Gastrocnemius medialis (tissue), 4 donors: ENCODE results near the gene PCSK5.

Experiments used
- POLR2A ChIP-seq, 2 donors: fragments of 450-650 bp; IDR thresholded peaks; one replicate each; pipeline ENCODE4 v1.6.1; 2017; ENCODE audit warnings: antibody characterized with exemption in 2 of 2, mild to moderate bottlenecking in 2 of 2, moderate library complexity in 2 of 2
- TF ChIP-seq, protein P1 (sequence below), 5 experiments: fragments of 450-650 bp in 3 of 5; fragments of 200-600 bp in 2 of 5; sonication (generic) in 2 of 5; IDR thresholded peaks in 4 of 5; conservative IDR thresholded peaks in 1 of 5; 1 replicate in 4 of 5; 2 replicates in 1 of 5; pipeline ENCODE4 v1.5.1; 2016 to 2019; ENCODE audit warnings: antibody characterized with exemption in 5 of 5, mild to moderate bottlenecking in 3 of 5, moderate library complexity in 3 of 5

DNA sequence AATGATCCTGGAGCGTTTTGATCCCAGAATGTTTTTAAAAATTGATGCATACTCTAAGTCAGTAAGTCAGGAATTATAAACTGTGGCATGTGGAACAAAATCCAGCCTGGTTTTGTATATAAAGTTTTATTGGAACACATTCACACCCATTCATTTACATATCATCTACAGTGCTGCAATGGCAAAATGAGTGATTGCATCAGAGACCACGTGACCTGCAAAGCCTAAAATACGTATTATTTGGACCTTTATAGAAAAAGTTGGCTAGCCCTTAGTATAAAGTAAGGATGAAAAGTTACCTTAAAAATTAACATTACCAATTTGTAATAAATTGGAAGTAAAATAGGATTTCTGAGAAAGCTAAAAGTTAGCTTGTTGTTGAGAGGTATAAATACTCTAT, 95.0 kb downstream of the PCSK5 start:
- TF ChIP-seq POLR2A (IDR thresholded peaks at IDR 0.05) = no peak
- TF ChIP-seq, protein P1, sequence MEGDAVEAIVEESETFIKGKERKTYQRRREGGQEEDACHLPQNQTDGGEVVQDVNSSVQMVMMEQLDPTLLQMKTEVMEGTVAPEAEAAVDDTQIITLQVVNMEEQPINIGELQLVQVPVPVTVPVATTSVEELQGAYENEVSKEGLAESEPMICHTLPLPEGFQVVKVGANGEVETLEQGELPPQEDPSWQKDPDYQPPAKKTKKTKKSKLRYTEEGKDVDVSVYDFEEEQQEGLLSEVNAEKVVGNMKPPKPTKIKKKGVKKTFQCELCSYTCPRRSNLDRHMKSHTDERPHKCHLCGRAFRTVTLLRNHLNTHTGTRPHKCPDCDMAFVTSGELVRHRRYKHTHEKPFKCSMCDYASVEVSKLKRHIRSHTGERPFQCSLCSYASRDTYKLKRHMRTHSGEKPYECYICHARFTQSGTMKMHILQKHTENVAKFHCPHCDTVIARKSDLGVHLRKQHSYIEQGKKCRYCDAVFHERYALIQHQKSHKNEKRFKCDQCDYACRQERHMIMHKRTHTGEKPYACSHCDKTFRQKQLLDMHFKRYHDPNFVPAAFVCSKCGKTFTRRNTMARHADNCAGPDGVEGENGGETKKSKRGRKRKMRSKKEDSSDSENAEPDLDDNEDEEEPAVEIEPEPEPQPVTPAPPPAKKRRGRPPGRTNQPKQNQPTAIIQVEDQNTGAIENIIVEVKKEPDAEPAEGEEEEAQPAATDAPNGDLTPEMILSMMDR (IDR thresholded peaks at IDR 0.05 in 4 of 5, conservative IDR thresholded peaks at IDR 0.05 in 1 of 5) = no peak
